Measurements from ENCODE around the gene AKT1. TPM values are rescaled to one million over a fixed set of nuclear protein-coding genes. Genes with fewer than 3 reads are reported as not detected.

The AKT1 gene
- total and polyA plus RNA-seq, 2 of the 13 experiments (the other 11 are each of a cell fraction or from before 2014, with no cell fraction given): 96.2 to 116 TPM

GRCh38 chr14:104794631-104794992 lies 936 bp downstream of the AKT1 start (continued):
- TF ChIP-seq, protein P1, sequence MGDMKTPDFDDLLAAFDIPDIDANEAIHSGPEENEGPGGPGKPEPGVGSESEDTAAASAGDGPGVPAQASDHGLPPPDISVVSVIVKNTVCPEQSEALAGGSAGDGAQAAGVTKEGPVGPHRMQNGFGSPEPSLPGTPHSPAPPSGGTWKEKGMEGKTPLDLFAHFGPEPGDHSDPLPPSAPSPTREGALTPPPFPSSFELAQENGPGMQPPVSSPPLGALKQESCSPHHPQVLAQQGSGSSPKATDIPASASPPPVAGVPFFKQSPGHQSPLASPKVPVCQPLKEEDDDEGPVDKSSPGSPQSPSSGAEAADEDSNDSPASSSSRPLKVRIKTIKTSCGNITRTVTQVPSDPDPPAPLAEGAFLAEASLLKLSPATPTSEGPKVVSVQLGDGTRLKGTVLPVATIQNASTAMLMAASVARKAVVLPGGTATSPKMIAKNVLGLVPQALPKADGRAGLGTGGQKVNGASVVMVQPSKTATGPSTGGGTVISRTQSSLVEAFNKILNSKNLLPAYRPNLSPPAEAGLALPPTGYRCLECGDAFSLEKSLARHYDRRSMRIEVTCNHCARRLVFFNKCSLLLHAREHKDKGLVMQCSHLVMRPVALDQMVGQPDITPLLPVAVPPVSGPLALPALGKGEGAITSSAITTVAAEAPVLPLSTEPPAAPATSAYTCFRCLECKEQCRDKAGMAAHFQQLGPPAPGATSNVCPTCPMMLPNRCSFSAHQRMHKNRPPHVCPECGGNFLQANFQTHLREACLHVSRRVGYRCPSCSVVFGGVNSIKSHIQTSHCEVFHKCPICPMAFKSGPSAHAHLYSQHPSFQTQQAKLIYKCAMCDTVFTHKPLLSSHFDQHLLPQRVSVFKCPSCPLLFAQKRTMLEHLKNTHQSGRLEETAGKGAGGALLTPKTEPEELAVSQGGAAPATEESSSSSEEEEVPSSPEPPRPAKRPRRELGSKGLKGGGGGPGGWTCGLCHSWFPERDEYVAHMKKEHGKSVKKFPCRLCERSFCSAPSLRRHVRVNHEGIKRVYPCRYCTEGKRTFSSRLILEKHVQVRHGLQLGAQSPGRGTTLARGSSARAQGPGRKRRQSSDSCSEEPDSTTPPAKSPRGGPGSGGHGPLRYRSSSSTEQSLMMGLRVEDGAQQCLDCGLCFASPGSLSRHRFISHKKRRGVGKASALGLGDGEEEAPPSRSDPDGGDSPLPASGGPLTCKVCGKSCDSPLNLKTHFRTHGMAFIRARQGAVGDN (CRISPR knock-in tag; IDR thresholded peaks at IDR 0.05): peak; percentile 40; the same call in 1 of the 2 replicates
- TF ChIP-seq PRPF4 (IDR thresholded peaks at IDR 0.05; ENCODE audit: low read depth, low read length, poor library complexity, severe bottlenecking): no peak
- TF ChIP-seq ISX (CRISPR knock-in tag; conservative IDR thresholded peaks at IDR 0.05): 0 out of 2 replicates have a peak, but pooled peaks have one; percentile 32
- TF ChIP-seq KLF16 (CRISPR knock-in tag; IDR thresholded peaks at IDR 0.05): no peak
- peak; percentile 15 for TF ChIP-seq HNRNPLL (IDR thresholded peaks at IDR 0.05; ENCODE audit: low read depth, low read length, poor library complexity, severe bottlenecking)
- TF ChIP-seq GABPA (IDR thresholded peaks at IDR 0.05; ENCODE audit: low read depth, low read length): no peak
- peak; percentile 49; the same call in 1 of the 2 replicates for TF ChIP-seq GABPA (CRISPR knock-in tag; IDR thresholded peaks at IDR 0.05; ENCODE audit: low read depth)
- no peak for TF ChIP-seq ZNF180 (CRISPR knock-in tag; IDR thresholded peaks at IDR 0.05; ENCODE audit: borderline replicate concordance, low read depth)
- TF ChIP-seq ZSCAN29 (CRISPR knock-in tag; conservative IDR thresholded peaks at IDR 0.05): no peak
- TF ChIP-seq ZNF597 (CRISPR knock-in tag; IDR thresholded peaks at IDR 0.05): no peak
- TF ChIP-seq ZNF407 (CRISPR knock-in tag; IDR thresholded peaks at IDR 0.05; ENCODE audit: not compliant biosample characterization): no peak
- no peak for TF ChIP-seq ZSCAN22 (CRISPR knock-in tag; IDR thresholded peaks at IDR 0.05)
- no peak for TF ChIP-seq ATF7 (IDR thresholded peaks at IDR 0.05)
- no peak for TF ChIP-seq ATF7 (CRISPR knock-in tag; IDR thresholded peaks at IDR 0.05)
- TF ChIP-seq SCMH1 (CRISPR knock-in tag; IDR thresholded peaks at IDR 0.05; ENCODE audit: borderline replicate concordance): no peak
- TF ChIP-seq ZNF781 (CRISPR knock-in tag; IDR thresholded peaks at IDR 0.05; ENCODE audit: borderline replicate concordance, not compliant biosample characterization): no peak
- no peak for TF ChIP-seq IRX3 (CRISPR knock-in tag; IDR thresholded peaks at IDR 0.05; ENCODE audit: borderline replicate concordance, low read depth)
